DOHH2 (cell line): ENCODE measurements around the gene EXOC6B.

ENCODE experiments used
- EZH2phosphoT487 ChIP-seq: fragments of 200-600 bp; sonication (generic); IDR thresholded peaks from 2 replicates; pipeline ENCODE4 v1.6.1; 2017; ENCODE audit warnings: borderline replicate concordance, mild to moderate bottlenecking, antibody characterized with exemption, low read length, moderate library complexity, mixed read lengths
- TF ChIP-seq, protein P1 (sequence below): fragments of 200-600 bp; sonication (generic); IDR thresholded peaks from one replicate; pipeline ENCODE4 v1.5.1; 2014; ENCODE audit warnings: antibody characterized with exemption, mild to moderate bottlenecking, low read depth, low read length; ENCODE audit not compliant: poor library complexity, severe bottlenecking

DNA sequence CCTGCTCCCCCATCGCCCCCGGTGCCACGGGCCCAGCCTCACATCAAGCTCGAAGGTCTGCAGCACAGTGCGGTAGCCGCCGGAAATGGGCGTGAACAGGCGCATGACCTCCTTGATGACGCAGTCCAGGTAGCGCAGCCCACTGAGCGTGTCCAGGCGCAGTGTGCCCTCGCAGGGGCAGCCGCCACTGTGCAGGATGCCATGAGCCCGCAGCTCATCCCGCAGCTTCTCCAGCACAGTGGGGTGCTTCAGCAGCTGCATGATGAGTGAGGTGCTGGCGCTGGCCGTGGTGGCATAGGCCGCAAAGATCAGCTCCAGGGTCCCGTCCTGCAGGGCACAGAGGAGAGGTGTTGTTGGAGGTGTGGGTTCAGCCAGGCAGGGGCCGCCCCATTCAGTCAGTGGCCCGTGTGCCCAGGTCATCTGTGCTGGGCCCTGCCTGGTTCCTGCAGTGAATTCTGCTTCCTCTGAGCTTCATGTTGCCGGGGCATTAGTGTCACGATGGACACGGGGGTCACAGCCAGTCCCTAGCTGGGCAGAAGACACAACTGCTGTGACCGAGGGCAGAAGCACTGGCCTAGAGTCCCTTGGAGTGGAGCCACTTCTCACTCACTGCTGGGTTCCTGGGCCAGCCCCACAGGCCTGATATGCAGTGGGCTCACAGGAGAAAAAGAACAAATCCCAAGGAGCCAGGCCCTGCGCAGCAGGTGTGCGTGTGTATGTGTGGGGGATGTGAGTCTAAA is 692.7 kb downstream of the EXOC6B start:
- TF ChIP-seq, protein P1, sequence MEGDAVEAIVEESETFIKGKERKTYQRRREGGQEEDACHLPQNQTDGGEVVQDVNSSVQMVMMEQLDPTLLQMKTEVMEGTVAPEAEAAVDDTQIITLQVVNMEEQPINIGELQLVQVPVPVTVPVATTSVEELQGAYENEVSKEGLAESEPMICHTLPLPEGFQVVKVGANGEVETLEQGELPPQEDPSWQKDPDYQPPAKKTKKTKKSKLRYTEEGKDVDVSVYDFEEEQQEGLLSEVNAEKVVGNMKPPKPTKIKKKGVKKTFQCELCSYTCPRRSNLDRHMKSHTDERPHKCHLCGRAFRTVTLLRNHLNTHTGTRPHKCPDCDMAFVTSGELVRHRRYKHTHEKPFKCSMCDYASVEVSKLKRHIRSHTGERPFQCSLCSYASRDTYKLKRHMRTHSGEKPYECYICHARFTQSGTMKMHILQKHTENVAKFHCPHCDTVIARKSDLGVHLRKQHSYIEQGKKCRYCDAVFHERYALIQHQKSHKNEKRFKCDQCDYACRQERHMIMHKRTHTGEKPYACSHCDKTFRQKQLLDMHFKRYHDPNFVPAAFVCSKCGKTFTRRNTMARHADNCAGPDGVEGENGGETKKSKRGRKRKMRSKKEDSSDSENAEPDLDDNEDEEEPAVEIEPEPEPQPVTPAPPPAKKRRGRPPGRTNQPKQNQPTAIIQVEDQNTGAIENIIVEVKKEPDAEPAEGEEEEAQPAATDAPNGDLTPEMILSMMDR, result no peak
- TF ChIP-seq EZH2phosphoT487, result no peak
